Measurements from ENCODE around the gene OR2H2. TPM values are rescaled to one million over a fixed set of nuclear protein-coding genes. Genes with fewer than 3 reads are reported as not detected.

The OR2H2 gene
- total and polyA plus RNA-seq, 2 experiments from 2014 or later: 0.86 TPM; not detected in 1

- H3K9me3 Mint-ChIP-seq: no peaks in the 10 kb centered on the region
- Histone ChIP-seq H3K36me3 (ENCODE audit: insufficient read depth) (no peaks in the 10 kb centered on the region), H3K9me2 (ENCODE audit: insufficient read depth) (no peaks in the 10 kb centered on the region), H3K4me1 (ENCODE audit: insufficient read depth) (peaks cover 20% of the 10 kb centered on the region), H3K27me3 (ENCODE audit: insufficient read depth) (no peaks in the 10 kb centered on the region), H3K4me2 (no peak overlapping the region), H3K27ac (ENCODE audit: low read depth) (no peak overlapping the region), H3K4me3 (no peak overlapping the region), H3K79me2 (replicated peaks; ENCODE audit: insufficient read depth) (no peaks in the 10 kb centered on the region), H3F3A (replicated peaks; ENCODE audit: low read depth) (no peaks in the 10 kb centered on the region), H4K20me1 (replicated peaks; ENCODE audit: insufficient read depth) (no peaks in the 10 kb centered on the region), H2AFZ (no peak overlapping the region)
- H3K27ac Mint-ChIP-seq: no peak overlapping the region
- peak; percentile 99 for TF ChIP-seq CTCF (conservative IDR thresholded peaks at IDR 0.05; ENCODE audit: low read depth in 2 of 2)
- no peak for TF ChIP-seq ETS1 (IDR thresholded peaks at IDR 0.05)
- ATAC-seq (peak; percentile 77), DNase-seq (ENCODE audit: low spot score) (peak; percentile 78)
- peaks cover 16% of the 10 kb centered on the region for H3K4me1 Mint-ChIP-seq
- H3K36me3 Mint-ChIP-seq (ENCODE audit: low read depth): no peaks in the 10 kb centered on the region
- no peak overlapping the region for H3K4me3 Mint-ChIP-seq
- H3K27me3 Mint-ChIP-seq (ENCODE audit: insufficient read depth, low read depth, poor library complexity): peaks cover 8% of the 10 kb centered on the region
These were observed 4.6 kb downstream of the OR2H2 start for GRCh38 chr6:29589423-29590048.

- no peak for DNase-seq (ENCODE audit: low spot score)
- H3K79me2 ChIP-seq (replicated peaks; ENCODE audit: insufficient read depth): no peaks in the 10 kb centered on the region
- no peak overlapping the region for H3K4me3 ChIP-seq
- no peaks in the 10 kb centered on the region; the same call in 2 of the 3 replicates for H3K36me3 Mint-ChIP-seq (ENCODE audit: low read depth)
- no peaks in the 10 kb centered on the region for H3F3A ChIP-seq (replicated peaks; ENCODE audit: low read depth)
- no peak for ATAC-seq
- no peaks in the 10 kb centered on the region for H3K36me3 ChIP-seq (ENCODE audit: insufficient read depth)
- no peaks in the 10 kb centered on the region for H4K20me1 ChIP-seq (replicated peaks; ENCODE audit: insufficient read depth)
- H3K27me3 Mint-ChIP-seq (ENCODE audit: insufficient read depth, low read depth, poor library complexity): peaks cover 8% of the 10 kb centered on the region
- H3K4me1 ChIP-seq (ENCODE audit: insufficient read depth): peaks cover 27% of the 10 kb centered on the region
- no peaks in the 10 kb centered on the region; the same call in 2 of the 3 replicates for H3K9me3 Mint-ChIP-seq
- H3K27ac Mint-ChIP-seq: no peak overlapping the region
- H3K27ac ChIP-seq (ENCODE audit: low read depth): no peak overlapping the region
- H2AFZ ChIP-seq: no peak overlapping the region
- H3K27me3 ChIP-seq (ENCODE audit: insufficient read depth): no peaks in the 10 kb centered on the region
- H3K9me2 ChIP-seq (ENCODE audit: insufficient read depth): no peaks in the 10 kb centered on the region
- H3K4me2 ChIP-seq: no peak overlapping the region
- H3K4me1 Mint-ChIP-seq: peaks cover 22% of the 10 kb centered on the region
- no peak overlapping the region for H3K4me3 Mint-ChIP-seq
- TF ChIP-seq POLR2AphosphoS5 (IDR thresholded peaks at IDR 0.05; ENCODE audit: low read depth) (no peak), JUNB (IDR thresholded peaks at IDR 0.05; ENCODE audit: unreplicated experiment) (no peak), REST (IDR thresholded peaks at IDR 0.05; ENCODE audit: unreplicated experiment) (no peak), CTCF (conservative IDR thresholded peaks at IDR 0.05; ENCODE audit: low read depth in 2 of 2) (no peak), CREB1 (CRISPR knock-in tag; IDR thresholded peaks at IDR 0.05; ENCODE audit: low read depth) (no peak), EZH2 (IDR thresholded peaks at IDR 0.05; ENCODE audit: low read depth, unreplicated experiment) (no peak), EZH2phosphoT487 (IDR thresholded peaks at IDR 0.05; ENCODE audit: unreplicated experiment) (no peak)
These were observed 5.4 kb downstream of the OR2H2 start for GRCh38 chr6:29590218-29590808.

All from GM23338 (cell line).